SK-N-DZ (cell line): ENCODE results near the gene RPL37. TPM values are rescaled to one million over a fixed set of nuclear protein-coding genes. Genes with fewer than 3 reads are reported as not detected.
"Not testable (repeated sequence)": the region's sequence is repeated elsewhere in the genome, so short reads cannot be mapped to it uniquely, and the experiment has no call there.

Experiments used
- DNase-seq: peaks from one replicate; pipeline ENCODE4 v3.0.0-alpha.2; 2015; ENCODE audit warnings: low spot score
- polyA plus RNA-seq, 2 experiments: library from polyadenylated mRNA; depleted of rRNA; stranded (reverse); fragments of >200 nt; gene quantifications; 2 replicates each; pipeline ENCODE4 v1.2.3, GENCODE V29; 2014

RPL37 gene
- polyA plus RNA-seq (2014; cell fraction: cytosol; rRNA removed), result 149 and 241 TPM in 2 replicates
- 103 and 339 TPM in 2 replicates for polyA plus RNA-seq (2014; cell fraction: nucleus; rRNA removed)

- peak; percentile 97 for DNase-seq
Measured at GRCh38 chr5:40834849-40835787, at the start of gene RPL37. RPL37 (minus strand) TSS chr5:40835222; CDS start chr5:40835185, 37 bp downstream.

GRCh38 chr5:40883051-40883450 is 48.0 kb upstream of the RPL37 start:
- DNase-seq, result not testable (repeated sequence)

DNA sequence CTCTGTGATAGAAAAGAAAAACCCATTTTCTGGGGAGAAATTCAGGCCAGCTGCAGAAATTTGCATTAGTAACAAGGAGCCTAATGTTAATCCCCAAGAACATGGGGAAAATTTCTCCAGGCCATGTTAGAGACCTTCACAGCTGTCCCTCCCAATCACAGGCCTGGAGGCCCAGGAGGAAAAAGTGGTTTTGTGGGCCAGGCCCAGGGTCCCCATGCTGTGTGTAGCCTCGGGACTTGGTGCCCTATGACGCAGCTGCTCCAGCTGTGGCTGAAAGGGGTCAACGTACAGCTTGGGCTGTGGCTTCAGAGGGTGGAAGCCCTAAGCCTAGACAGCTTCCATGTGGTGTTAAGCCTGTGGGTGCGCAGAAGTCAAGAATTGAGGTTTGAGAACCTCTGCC is 47.3 kb upstream of the RPL37 start:
- DNase-seq, result no peak

GRCh38 chr5:40879163-40879942 is 44.3 kb upstream of the RPL37 start:
- peak; percentile 23 for DNase-seq

DNA sequence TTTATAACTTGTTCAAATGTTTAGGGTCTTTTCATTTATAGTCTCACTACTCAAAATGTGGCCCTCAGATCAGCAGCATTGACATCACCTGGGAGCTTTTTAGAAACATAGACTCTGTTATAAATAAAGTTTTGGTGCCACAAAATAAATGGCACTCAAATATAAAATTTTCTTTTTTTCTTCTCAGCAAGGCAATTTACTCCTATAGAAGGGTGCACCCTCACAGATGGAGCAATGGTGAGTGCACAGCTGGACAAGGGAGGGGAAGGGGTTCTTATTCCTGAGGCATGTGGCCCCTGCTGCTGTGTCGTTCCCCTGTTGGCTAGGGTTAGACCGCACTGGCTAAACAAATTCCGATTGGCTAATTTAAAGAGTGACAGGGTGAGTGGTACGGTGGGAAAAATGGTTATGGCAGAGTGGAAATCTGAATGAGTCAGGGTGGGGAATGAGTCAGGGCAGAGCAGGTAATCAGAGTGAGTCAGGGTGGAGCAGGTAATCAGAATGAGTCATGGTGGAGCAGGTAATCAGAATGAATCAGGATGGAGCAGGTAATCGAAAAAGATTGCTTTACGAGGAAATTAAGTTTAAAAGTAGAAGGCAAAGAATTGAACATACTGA is 42.5 kb upstream of the RPL37 start:
- no peak for DNase-seq

DNA sequence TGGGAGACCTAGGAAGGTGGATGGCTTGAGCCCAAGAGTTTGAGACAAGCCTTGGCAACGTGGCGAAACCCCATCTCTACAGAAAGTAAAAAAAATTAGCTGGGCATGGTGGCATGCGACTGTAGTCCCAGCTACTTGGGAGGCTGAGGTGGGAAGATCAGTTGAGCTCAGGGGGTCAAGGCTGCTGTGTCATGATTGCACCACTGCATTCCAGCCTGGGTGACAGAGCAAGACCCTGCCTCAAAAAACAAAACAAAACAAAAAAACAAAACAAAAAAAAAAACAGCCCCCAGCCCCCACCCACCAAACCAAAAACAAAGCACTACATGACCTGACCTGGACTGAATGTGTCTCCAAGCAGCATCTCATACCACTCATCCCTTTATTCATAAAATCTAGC is 40.9 kb upstream of the RPL37 start:
- no peak for DNase-seq

DNA sequence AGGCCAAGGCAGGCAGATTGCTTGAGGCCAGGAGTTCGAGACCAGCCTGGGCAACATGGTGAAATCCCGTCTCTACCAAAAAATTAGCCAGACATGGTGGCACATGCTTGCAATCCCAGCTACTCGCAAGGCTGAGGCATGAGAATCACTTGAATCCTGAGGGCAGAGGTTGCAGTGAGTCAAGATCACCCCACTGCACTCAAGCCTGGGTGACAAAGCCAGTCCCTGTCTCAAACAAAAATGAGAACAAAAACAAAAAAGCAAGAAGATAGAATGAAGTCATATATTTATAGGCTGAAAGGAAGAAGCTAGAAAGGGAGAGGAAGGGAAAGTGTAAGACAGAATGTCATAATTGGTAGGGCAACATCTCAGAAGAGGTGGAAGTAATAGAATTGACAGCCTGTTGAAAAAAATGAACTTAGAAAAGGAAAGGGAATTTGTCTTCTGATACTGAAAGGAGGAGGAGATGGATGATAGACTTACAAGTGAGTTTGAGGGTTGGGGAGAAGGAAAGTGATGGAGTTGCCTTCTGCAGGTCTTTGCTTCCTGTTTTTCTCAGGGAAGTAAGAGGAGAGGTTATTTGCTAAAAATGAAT is 38.4 kb upstream of the RPL37 start:
- no peak for DNase-seq

DNA sequence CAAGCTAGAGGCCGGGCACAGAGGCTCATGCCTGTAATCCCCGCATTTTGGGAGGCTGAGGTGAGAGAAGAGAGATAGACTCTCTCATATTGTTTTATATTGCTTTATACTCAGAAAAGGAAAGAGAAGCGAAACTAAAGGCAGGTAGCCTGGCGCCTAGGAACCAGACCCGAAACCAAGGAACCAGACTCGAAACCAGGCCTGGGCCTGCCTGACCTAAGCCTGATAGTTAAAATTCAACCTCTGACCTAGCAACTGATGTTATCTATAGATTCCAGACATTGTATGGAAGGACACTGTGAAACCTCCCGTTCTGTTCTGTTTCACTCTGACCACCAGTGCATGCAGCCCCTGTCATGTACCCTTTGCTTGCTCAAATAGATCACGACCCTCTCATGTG is 37.2 kb upstream of the RPL37 start:
- not testable (repeated sequence) for DNase-seq

DNA sequence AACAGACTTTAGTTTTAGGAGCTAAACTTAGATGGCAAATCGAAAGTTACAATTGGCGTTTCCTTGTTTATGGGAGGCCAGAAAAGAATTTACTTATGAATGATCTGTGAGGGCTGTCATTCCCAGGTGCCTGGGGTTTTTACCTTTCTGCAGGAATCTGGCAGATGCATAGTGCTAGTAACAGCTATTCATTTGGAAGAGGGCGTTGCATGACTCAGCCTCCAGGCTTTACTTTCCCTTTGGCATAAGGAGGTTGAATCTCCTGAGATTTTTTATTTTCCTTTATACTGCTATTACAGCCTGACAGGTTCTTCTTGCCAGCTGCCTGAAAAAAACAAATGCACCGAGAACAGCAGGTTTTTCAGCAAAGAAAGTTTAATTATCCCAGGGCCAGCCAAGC is 36.2 kb upstream of the RPL37 start:
- DNase-seq, result no peak

GRCh38 chr5:40869384-40869783 is 34.4 kb upstream of the RPL37 start:
- DNase-seq, result no peak

- no peak for DNase-seq
Measured at GRCh38 chr5:40866844-40867243, 31.8 kb upstream of the RPL37 start.

- DNase-seq, result not testable (repeated sequence)
Measured at GRCh38 chr5:40865004-40865403, 30.0 kb upstream of the RPL37 start.

- DNase-seq, result no peak
Measured at GRCh38 chr5:40860711-40861110, 25.7 kb upstream of the RPL37 start.

- DNase-seq, result no peak
Measured at GRCh38 chr5:40853632-40854192, 18.7 kb upstream of the RPL37 start.

- no peak for DNase-seq
Measured at GRCh38 chr5:40847525-40847924, 12.5 kb upstream of the RPL37 start.

DNA sequence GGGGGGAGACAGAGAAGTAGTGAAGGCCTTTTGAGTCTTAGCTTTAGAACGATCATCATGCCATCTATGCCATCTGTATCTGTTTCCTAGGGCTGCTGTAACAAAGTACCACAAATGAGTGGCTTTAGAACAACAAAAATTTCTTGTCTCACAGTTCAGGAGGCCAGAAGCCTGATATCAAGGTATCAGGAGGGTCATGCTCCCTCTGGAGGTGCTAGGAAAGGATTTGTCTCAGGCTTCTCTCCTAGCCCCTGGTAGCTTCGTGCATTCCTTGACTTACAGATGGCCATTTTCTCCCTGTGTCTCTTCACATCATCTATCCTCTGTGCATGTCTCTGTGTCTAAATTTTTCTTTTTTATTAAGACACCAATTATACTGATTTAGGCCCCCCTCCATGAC is 11.3 kb upstream of the RPL37 start:
- no peak for DNase-seq

- DNase-seq, result no peak
Measured at GRCh38 chr5:40844565-40844964, 9.5 kb upstream of the RPL37 start.

GRCh38 chr5:40842351-40842750 is 7.3 kb upstream of the RPL37 start:
- no peak for DNase-seq

DNA sequence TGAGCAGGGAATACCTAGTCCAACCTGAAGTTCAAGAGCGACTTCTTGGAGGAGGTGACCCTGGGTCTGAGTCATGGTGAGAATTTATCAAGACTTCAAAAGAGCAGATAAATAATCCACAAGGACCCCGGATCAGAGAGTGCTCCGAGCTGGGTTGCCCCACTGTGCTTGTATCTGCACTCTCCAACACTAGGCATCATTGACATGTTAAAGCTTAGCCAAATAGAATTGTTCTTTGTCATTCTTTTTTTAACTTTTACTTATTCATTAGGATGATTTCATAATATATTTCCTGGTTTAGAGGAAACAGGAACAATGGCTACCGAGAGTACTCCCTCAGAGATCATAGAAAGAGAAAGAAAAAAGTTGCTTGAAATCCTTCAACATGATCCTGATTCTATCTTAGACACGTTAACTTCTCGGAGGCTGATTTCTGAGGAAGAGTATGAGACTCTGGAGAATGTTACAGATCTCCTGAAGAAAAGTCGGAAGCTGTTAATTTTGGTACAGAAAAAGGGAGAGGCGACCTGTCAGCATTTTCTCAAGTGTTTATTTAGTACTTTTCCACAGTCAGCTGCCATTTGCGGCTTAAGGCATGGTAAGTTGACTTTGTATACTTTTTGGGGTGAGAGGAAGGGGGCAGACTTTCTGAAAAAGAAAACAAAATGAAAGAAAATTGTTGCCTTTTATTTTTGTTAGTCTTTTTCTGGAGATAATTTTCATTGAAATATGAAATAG is 6.2 kb upstream of the RPL37 start, which contains the start of gene CARD6:
CARD6 (plus strand) TSS at position 300 of the 738 bp plus-strand sequence; CDS start at position 316, 16 bp downstream.
- no peak for DNase-seq

DNA sequence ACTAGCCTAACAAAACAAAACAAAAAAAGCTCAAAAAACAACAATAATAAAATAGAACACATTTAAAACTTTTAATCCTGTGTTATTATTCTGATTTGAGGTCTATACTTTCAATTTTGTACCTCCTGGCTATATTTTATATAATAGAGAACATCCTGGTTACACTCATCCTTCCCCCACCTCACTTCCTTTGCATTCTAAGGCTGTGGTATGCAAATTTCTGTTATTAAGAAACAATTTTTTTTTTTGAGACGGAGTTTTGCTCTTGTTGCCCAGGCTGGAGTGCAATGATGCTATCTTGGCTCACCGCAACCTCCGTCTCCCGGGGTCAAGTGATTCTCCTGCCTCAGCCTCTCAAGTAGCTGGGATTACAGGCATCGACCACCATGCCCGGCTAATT is 3.1 kb upstream of the RPL37 start:
- no peak for DNase-seq
